Heart right ventricle (tissue), 16 donors: ENCODE results near the gene SSH3. TPM values are rescaled to one million over a fixed set of nuclear protein-coding genes. Genes with fewer than 3 reads are reported as not detected.

Source experiments
- ATAC-seq, 8 donors: fragments of 200-7000 bp; cut with Tn5 transposase; one replicate each; pipeline ENCODE4 v1.9.1; 2020; ENCODE audit warnings: mild to moderate bottlenecking in 8 of 8, moderate library complexity in 8 of 8, moderate number of reproducible peaks in 1 of 8
- DNase-seq, 2 donors: peaks; one replicate each; pipeline ENCODE4 v3.0.0-alpha.2; 2020
- H3K27ac ChIP-seq, 10 donors: fragments of 200-600 bp; sonication (generic) in 2 of 10; one replicate each; pipeline versions ENCODE4 v1.5.0 to v1.8.0; 2020 to 2022; ENCODE audit warnings: mild to moderate bottlenecking in 3 of 10
- H3K27me3 ChIP-seq, 7 donors: fragments of 200-600 bp; one replicate each; pipeline ENCODE4 v1.8.0; 2021 to 2022; ENCODE audit warnings: mild to moderate bottlenecking in 2 of 7
- H3K36me3 ChIP-seq, 9 donors: fragments of 200-600 bp; sonication (generic) in 1 of 9; one replicate each; pipeline versions ENCODE4 v1.5.0 to v1.8.0; 2020 to 2022; ENCODE audit warnings: mild to moderate bottlenecking in 2 of 9
- H3K4me1 ChIP-seq, 9 donors: fragments of 200-600 bp; sonication (generic) in 1 of 9; one replicate each; pipeline versions ENCODE4 v1.5.0 to v1.8.0; 2020 to 2022; ENCODE audit warnings: mild to moderate bottlenecking in 4 of 9
- H3K4me3 ChIP-seq, 10 donors: fragments of 200-600 bp; sonication (generic) in 2 of 10; one replicate each; pipeline versions ENCODE4 v1.5.0 to v1.8.0; 2020 to 2022; ENCODE audit warnings: mild to moderate bottlenecking in 7 of 10, moderate library complexity in 2 of 10
- H3K9me3 ChIP-seq, 11 donors: fragments of 200-600 bp in 10 of 11; sonication (generic) in 2 of 11; one replicate each; pipeline versions ENCODE4 v1.5.0 to v1.8.0; 2013 to 2022; ENCODE audit warnings: mild to moderate bottlenecking in 2 of 11, control low read depth in 1 of 11, moderate library complexity in 1 of 11
- CTCF ChIP-seq, 9 donors: fragments of 200-600 bp; sonication (generic) in 2 of 9; IDR thresholded peaks; one replicate each; pipeline versions ENCODE4 v1.5.0 to v1.8.0; 2021 to 2022; ENCODE audit warnings: antibody characterized with exemption in 9 of 9, mild to moderate bottlenecking in 5 of 9, moderate library complexity in 1 of 9
- WGBS, 2 donors: extraction: QIAGEN DNeasy Blood & Tissue Kit; methylation state at CpG; one replicate each; pipeline ENCODE4 v1.1.7; 2013; ENCODE audit warnings: inconsistent platforms in 1 of 2; 5-methylcytosine and 5-hydroxymethylcytosine counted together
- intact Hi-C, 10 donors: fragments of 100-400 bp; cut with DNase I; formaldehyde crosslinking; loops; one replicate each; pipeline versions ENCODE4 v1.11.1 to v1.14.2; 2022
- polyA plus RNA-seq, 2 donors: library from polyadenylated mRNA; stranded (reverse); fragments of 200-250 nt; gene quantifications; one replicate each; pipeline ENCODE4 v1.2.3, GENCODE V29; 2013
- total RNA-seq, 10 donors: library from RNA; stranded (reverse); fragmentation: NEBNext Ultra II Directional in 3 of 10; extraction: Animal tissue kit (Norgen Biotek cat#: 25700) in 3 of 10; gene quantifications; one replicate each; pipeline versions ENCODE4 v1.2.1 to v1.2.4, GENCODE V29; 2021 to 2023
- donor health status: Arrhythmogenic right ventricular cardiomyopathy.
- donor health status: ischemic (EF 13 %, LVEDD 7.1; RV severe dilation, severe dysfunction).
- donor health status: healthy with polysubstance abuse.
- donor health status: DM: no; HTN: yes; CAD: no.
- donor health status: DM: no; HTN: no; CAD: no.
- donor health status: ischemic (EF 25% LVEDD 6.9; RV normal size, moderate dysfunction).
- donor health status: ischemic (EF 25% LVEDD 5.7; RV mildly dilated, moderate dysfunction).
- donor health status: healthy.
- donor health status: DM: yes; HTN: yes; CAD: no.
- donor health status: Ischemic cardiomyopathy.
- donor health status: ischemic (EF 35%, LVEDD 5.7; RV mildly dilated, moderate dysfunction).
- donor health status: nonischemic (EF 11% LVEDD 7.7; RV severe dilation, severe dysfunction).
- donor health status: DM: yes; HTN: yes; CAD: no.
- donor health status: PGD.
- donor health status: ischemic (EF 29% LVEDD 5.4; RV normal size, mild dysfunction).
- donor health status: nonischemic (EF 23%, LVEDD 6.1; RV moderate dilation, normal function).

Gene SSH3
- total and polyA plus RNA-seq, 12 donors: 7.8 to 21.2 (median 15.3) TPM

GRCh38 chr11:67271541-67272284 lies 31.6 kb upstream of the SSH3 start:
- no peak for ATAC-seq
- Histone ChIP-seq H3K36me3 (peaks cover 0 to 54% (median 0%) of the 10 kb centered on the region in 9 donors), H3K27me3 (no peaks in the 10 kb centered on the region), H3K4me1 (peaks cover 74 to 99% (median 95%) of the 10 kb centered on the region in 9 donors), H3K4me3 (peak overlapping the region in 3 of 10 donors; percentile 76 to 96 (median 77)), H3K9me3 (no peaks in the 10 kb centered on the region), H3K27ac (peak overlapping the region; percentile 25 to 98 (median 90))
- DNase-seq: peak in 1 of 2 donors; percentile 35
- 50 to 63% methylated on average over 19 of the region's 19 CpGs for WGBS, 2 donors
- intact Hi-C loops: loop anchor here in 3 of 10 donors (2.0 to 5.0 kb wide), 2 partner anchors 17 to 111 kb away; partner anchors contain the start of gene ANKRD13D (in 2 of the 3)
- no peak for TF ChIP-seq CTCF (IDR thresholded peaks at IDR 0.05)

- H3K36me3 ChIP-seq: peaks cover 0 to 52% (median 0%) of the 10 kb centered on the region in 9 donors
- peak overlapping the region in 2 of 10 donors; percentile 9 to 96 for H3K4me3 ChIP-seq
- H3K27ac ChIP-seq: peak overlapping the region; percentile 33 to 98 (median 90)
- peak in 1 of 8 donors; percentile 13 for ATAC-seq
- no peaks in the 10 kb centered on the region for H3K9me3 ChIP-seq
- H3K27me3 ChIP-seq: no peaks in the 10 kb centered on the region
- H3K4me1 ChIP-seq: peaks cover 76 to 100% (median 100%) of the 10 kb centered on the region in 9 donors
- no peak for TF ChIP-seq CTCF (IDR thresholded peaks at IDR 0.05)
- DNase-seq: peak in 1 of 2 donors; percentile 39
- 51 to 63% methylated on average over 23 of the region's 23 CpGs for WGBS, 2 donors
- intact Hi-C loops: loop anchor here in 3 of 10 donors (2.0 to 5.0 kb wide), 2 partner anchors 16 to 110 kb away; partner anchors contain the start of gene ANKRD13D (in 2 of the 3)
Observed at GRCh38 chr11:67272327-67273259, 30.7 kb upstream of the SSH3 start.

- 27 to 43% methylated on average over 14 of the region's 14 CpGs for WGBS, 2 donors
- ATAC-seq (peak in 5 of 8 donors; percentile 16 to 39 (median 26)), DNase-seq (peak in 1 of 2 donors; percentile 52)
- Histone ChIP-seq H3K27me3 (no peaks in the 10 kb centered on the region), H3K4me1 (peaks cover 77 to 100% (median 100%) of the 10 kb centered on the region in 9 donors), H3K9me3 (no peaks in the 10 kb centered on the region), H3K4me3 (peak overlapping the region in 3 of 10 donors; percentile 2 to 96 (median 6)), H3K27ac (peak overlapping the region; percentile 52 to 98 (median 90)), H3K36me3 (peaks cover 0 to 52% (median 0%) of the 10 kb centered on the region in 9 donors)
- intact Hi-C loops: loop anchor here in 3 of 10 donors (2.0 to 5.0 kb wide), 2 partner anchors 15 to 109 kb away; partner anchors contain the start of gene ANKRD13D (in 2 of the 3)
- TF ChIP-seq CTCF (IDR thresholded peaks at IDR 0.05): peak in 1 of 9 donors; percentile 6
Observed at GRCh38 chr11:67273260-67273990, 29.9 kb upstream of the SSH3 start.
